Transverse colon (tissue), 4 donors: ENCODE data around the gene CREB3. TPM values are rescaled to one million over a fixed set of nuclear protein-coding genes. Genes with fewer than 3 reads are reported as not detected.

Experiments used
- DNase-seq: peaks from one replicate; pipeline ENCODE4 v3.0.0-alpha.2; 2019
- H3K27ac ChIP-seq, 4 donors: fragments of 200-600 bp; sonication (generic); 2 replicates each; pipeline ENCODE4 v1.5.1; 2016 to 2018; ENCODE audit warnings: inconsistent platforms in 4 of 4
- H3K27me3 ChIP-seq: fragments of 200-600 bp; sonication (generic); 2 replicates; pipeline ENCODE4 v1.5.1; 2017; ENCODE audit warnings: inconsistent platforms
- H3K36me3 ChIP-seq, 4 donors: fragments of 200-600 bp; sonication (generic); 2 replicates each; pipeline ENCODE4 v1.5.1; 2017 to 2019; ENCODE audit warnings: inconsistent platforms in 4 of 4
- H3K4me1 ChIP-seq, 4 donors: fragments of 200-600 bp; sonication (generic); 2 replicates each; pipeline ENCODE4 v1.5.1; 2017 to 2020; ENCODE audit warnings: inconsistent platforms in 4 of 4
- H3K4me3 ChIP-seq, 4 donors: fragments of 200-600 bp; sonication (generic); 1 replicate in 1 of 4; 2 replicates in 3 of 4; pipeline versions ENCODE4 v1.5.1 to v1.6.1; 2017 to 2019; ENCODE audit warnings: inconsistent platforms in 4 of 4
- H3K9me3 ChIP-seq, 2 donors: fragments of 200-600 bp; sonication (generic); 2 replicates each; pipeline ENCODE4 v1.5.1; 2017 to 2019; ENCODE audit warnings: inconsistent platforms in 2 of 2
- EP300 ChIP-seq: sonication (generic); formaldehyde crosslinking; IDR thresholded peaks from one replicate; pipeline ENCODE4 v1.6.1; 2017; ENCODE audit warnings: antibody characterized with exemption, low read depth
- POLR2A ChIP-seq: fragments of 450-650 bp; IDR thresholded peaks from one replicate; pipeline ENCODE4 v1.6.1; 2016; ENCODE audit warnings: antibody characterized with exemption, mild to moderate bottlenecking, moderate library complexity
- POLR2AphosphoS5 ChIP-seq, 3 donors: sonication (generic); formaldehyde crosslinking; IDR thresholded peaks; one replicate each; pipeline ENCODE4 v1.6.1; 2016; ENCODE audit warnings: antibody characterized with exemption in 3 of 3
- WGBS, 2 donors: methylation state at CpG; one replicate each; pipeline ENCODE4 v1.1.5; 2018; ENCODE audit warnings: low coverage in 1 of 2; 5-methylcytosine and 5-hydroxymethylcytosine counted together
- in situ Hi-C, 4 donors: fragments of 200-750 bp; cut with MboI; loops; one replicate each; pipeline versions ENCODE4 v1.15.0 to v1.15.1; 2017; ENCODE audit warnings: low sequenced_read_pairs in 3 of 4, low pct_ligation_motif_present in 1 of 4, low pct_unique_long_range_greater_than_20kb in 1 of 4
- intact Hi-C: fragments of 100-400 bp; cut with DNase I; formaldehyde crosslinking; loops from one replicate; pipeline ENCODE4 v1.15.1; 2023; ENCODE audit warnings: low total_unique reads
- total RNA-seq, 4 donors: library from RNA; depleted of rRNA; stranded (reverse); fragments of >200 nt; gene quantifications; one replicate each; pipeline ENCODE4 v1.1.0, GENCODE V29; 2016
- TF ChIP-seq, protein P1 (sequence below), 5 experiments: fragments of 200-600 bp in 3 of 5; fragments of 450-650 bp in 2 of 5; sonication (generic) in 3 of 5; IDR thresholded peaks; 1 replicate in 2 of 5; 2 replicates in 3 of 5; pipeline ENCODE4 v1.5.1; 2016 to 2017; ENCODE audit warnings: antibody characterized with exemption in 5 of 5, inconsistent platforms in 3 of 5, mild to moderate bottlenecking in 2 of 5, moderate library complexity in 1 of 5

The CREB3 gene
- total RNA-seq, 4 donors from 2014 or later: 22.4 to 69.7 (median 45.5) TPM

DNA sequence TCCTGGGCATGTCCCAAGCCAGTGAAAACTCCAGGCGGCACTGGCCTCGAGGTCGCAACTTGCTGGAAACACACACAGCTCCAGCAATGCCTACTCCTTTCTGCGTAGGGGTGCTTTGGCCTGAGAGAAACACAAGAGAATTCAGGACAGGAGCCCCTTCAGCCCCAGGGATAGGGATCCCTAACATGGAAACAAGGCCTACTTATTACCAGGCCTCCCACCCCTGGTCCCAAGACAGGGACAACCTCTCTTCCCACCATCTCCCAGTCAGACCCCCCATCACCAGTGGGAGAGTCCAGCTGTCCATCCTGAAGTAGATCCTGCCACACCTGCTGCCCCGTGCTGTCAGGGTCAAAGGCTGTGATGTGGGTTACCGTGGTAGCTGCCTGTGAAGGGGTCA, 7.8 kb downstream of the CREB3 start:
- 98% methylated on average over 6 of the region's 6 CpGs; no CpG with 5 or more reads in 1 of the 2 donors for WGBS, 2 donors
- peaks cover 0 to 13% (median 2%) of the 10 kb centered on the region in 4 donors for H3K4me1 ChIP-seq
- intact Hi-C loops: no loop called here
- H3K9me3 ChIP-seq: no peaks in the 10 kb centered on the region
- TF ChIP-seq POLR2A: no peak
- TF ChIP-seq EP300: no peak
- TF ChIP-seq POLR2AphosphoS5 (IDR thresholded peaks at IDR 0.05): no peak
- TF ChIP-seq, protein P1, sequence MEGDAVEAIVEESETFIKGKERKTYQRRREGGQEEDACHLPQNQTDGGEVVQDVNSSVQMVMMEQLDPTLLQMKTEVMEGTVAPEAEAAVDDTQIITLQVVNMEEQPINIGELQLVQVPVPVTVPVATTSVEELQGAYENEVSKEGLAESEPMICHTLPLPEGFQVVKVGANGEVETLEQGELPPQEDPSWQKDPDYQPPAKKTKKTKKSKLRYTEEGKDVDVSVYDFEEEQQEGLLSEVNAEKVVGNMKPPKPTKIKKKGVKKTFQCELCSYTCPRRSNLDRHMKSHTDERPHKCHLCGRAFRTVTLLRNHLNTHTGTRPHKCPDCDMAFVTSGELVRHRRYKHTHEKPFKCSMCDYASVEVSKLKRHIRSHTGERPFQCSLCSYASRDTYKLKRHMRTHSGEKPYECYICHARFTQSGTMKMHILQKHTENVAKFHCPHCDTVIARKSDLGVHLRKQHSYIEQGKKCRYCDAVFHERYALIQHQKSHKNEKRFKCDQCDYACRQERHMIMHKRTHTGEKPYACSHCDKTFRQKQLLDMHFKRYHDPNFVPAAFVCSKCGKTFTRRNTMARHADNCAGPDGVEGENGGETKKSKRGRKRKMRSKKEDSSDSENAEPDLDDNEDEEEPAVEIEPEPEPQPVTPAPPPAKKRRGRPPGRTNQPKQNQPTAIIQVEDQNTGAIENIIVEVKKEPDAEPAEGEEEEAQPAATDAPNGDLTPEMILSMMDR (IDR thresholded peaks at IDR 0.05): no peak
- H3K27me3 ChIP-seq: no peaks in the 10 kb centered on the region
- DNase-seq: no peak
- H3K36me3 ChIP-seq: peaks cover 0 to 86% (median 35%) of the 10 kb centered on the region in 4 donors
- H3K4me3 ChIP-seq: no peak overlapping the region
- H3K27ac ChIP-seq: no peak overlapping the region
- in situ Hi-C loops: loop anchor here in 1 of 4 donors (10.0 kb wide), 1 partner anchor 85 kb away; the partner anchor contains the start of genes CCDC107, RMRP and SIT1

DNA sequence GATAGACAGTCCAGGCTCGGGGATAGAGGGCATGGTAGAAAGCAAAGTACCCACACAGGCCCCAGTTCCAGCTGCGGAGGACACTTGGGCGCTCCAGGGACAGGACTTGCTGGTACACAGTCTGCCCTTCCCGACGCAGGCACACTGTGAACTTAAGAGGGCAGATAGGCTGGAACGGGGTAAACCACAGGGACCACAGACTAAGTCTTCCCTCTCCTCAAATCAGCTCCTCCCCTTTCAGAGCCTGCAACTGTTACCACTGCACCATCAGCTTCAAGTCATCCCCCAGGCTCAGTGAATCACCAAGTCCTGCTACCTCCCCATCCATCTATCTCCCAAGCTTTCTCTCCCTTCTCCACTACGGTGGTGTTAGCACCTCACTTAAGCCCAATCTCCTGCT, 9.3 kb downstream of the CREB3 start:
- WGBS, 2 donors: 83 to 88% methylated on average over 1 to 7 of the region's 7 CpGs
- in situ Hi-C loops: loop anchor here in 1 of 4 donors (10.0 kb wide), 1 partner anchor 87 kb away; the partner anchor contains the start of genes CCDC107, RMRP and SIT1
- H3K9me3 ChIP-seq: no peaks in the 10 kb centered on the region
- intact Hi-C loops: no loop called here
- no peaks in the 10 kb centered on the region for H3K27me3 ChIP-seq
- no peak overlapping the region for H3K4me3 ChIP-seq
- no peak overlapping the region for H3K27ac ChIP-seq
- no peak for DNase-seq
- H3K36me3 ChIP-seq: peaks cover 0 to 74% (median 28%) of the 10 kb centered on the region in 4 donors
- TF ChIP-seq EP300: no peak
- TF ChIP-seq POLR2AphosphoS5 (IDR thresholded peaks at IDR 0.05): no peak
- TF ChIP-seq POLR2A: no peak
- TF ChIP-seq, protein P1 (IDR thresholded peaks at IDR 0.05): no peak
- peaks cover 6 to 23% (median 16%) of the 10 kb centered on the region in 4 donors for H3K4me1 ChIP-seq

DNA sequence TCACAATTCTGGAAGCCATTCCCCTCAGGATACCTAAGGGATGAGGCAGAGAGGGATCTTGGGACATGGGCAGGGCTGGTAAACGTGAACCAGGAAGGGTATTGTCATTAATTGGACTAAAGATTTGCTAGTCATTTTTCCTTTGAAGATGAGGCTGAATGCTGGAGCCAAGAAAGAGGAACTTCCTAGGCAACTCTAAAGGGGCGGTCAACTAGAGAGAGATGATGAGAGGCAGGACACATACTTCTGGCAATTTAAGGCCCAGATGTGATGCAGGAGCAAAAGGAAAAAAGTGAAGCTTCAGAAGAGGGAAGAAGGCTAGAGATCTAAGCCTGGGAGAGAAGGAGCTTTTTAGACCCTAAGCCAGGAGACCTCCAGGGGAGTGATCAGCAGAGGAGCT, 11.0 kb downstream of the CREB3 start:
- in situ Hi-C loops (loop anchor here in 1 of 4 donors (10.0 kb wide), 1 partner anchor 89 kb away; the partner anchor contains the start of genes CCDC107, RMRP and SIT1), intact Hi-C loops (no loop called here)
- Histone ChIP-seq H3K36me3 (peaks cover 0 to 57% (median 20%) of the 10 kb centered on the region in 4 donors), H3K27me3 (no peaks in the 10 kb centered on the region), H3K4me3 (no peak overlapping the region), H3K9me3 (no peaks in the 10 kb centered on the region), H3K27ac (no peak overlapping the region), H3K4me1 (peaks cover 6 to 37% (median 28%) of the 10 kb centered on the region in 4 donors)
- WGBS, 2 donors: 63 to 67% methylated on average over 2 of the region's 2 CpGs
- no peak for DNase-seq
- TF ChIP-seq POLR2A (no peak), POLR2AphosphoS5 (IDR thresholded peaks at IDR 0.05) (no peak), EP300 (no peak)
- TF ChIP-seq, protein P1 (IDR thresholded peaks at IDR 0.05): no peak

DNA sequence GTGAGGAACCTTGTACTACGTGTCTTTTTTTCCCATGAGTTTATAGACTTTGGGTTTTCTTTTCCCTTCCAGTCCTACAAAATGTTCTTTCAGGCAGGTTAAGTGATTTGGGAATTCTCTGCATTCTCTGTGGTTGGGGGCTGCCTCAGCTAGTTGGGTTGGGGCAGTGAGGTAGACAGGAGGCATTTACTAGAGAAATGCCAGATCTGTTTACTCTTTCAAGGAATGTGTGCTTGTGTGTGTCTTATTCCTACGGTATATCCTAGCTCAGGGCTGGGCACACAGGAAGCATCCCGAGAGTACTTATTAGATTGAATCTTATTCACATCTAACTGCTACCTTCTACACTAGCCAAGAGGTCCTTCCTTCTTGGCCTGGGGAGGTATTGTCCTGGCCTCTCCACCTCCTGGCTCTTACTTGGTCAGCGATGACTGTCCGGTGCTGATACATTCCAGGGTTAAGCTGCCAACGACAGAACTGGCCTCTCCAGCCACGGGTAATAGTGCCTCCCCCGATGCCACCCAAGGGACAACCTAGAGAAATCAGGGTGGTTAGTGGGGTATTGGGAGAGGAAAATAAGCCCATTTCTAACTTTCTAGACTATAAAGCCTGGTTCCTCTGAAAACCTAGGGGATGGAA, 11.5 kb downstream of the CREB3 start:
- DNase-seq: no peak
- no peak overlapping the region for H3K4me3 ChIP-seq

More for the DNA sequence above, 11.5 kb downstream of the CREB3 start:
- H3K27me3 ChIP-seq: no peaks in the 10 kb centered on the region
- TF ChIP-seq POLR2A: no peak
- no peak for TF ChIP-seq EP300
- TF ChIP-seq POLR2AphosphoS5 (IDR thresholded peaks at IDR 0.05): no peak
- TF ChIP-seq, protein P1 (IDR thresholded peaks at IDR 0.05): no peak
- in situ Hi-C loops (loop anchor here in 1 of 4 donors (10.0 kb wide), 1 partner anchor 89 kb away; the partner anchor contains the start of genes CCDC107, RMRP and SIT1), intact Hi-C loops (no loop called here)
- WGBS, 2 donors: 57 to 83% methylated on average over 3 to 8 of the region's 8 CpGs
- peaks cover 0 to 51% (median 17%) of the 10 kb centered on the region in 4 donors for H3K36me3 ChIP-seq
- peaks cover 6 to 37% (median 28%) of the 10 kb centered on the region in 4 donors for H3K4me1 ChIP-seq
- H3K9me3 ChIP-seq: no peaks in the 10 kb centered on the region
- H3K27ac ChIP-seq: peak overlapping the region in 1 of 4 donors; percentile 52
